GM19238 (cell line): Measurements from ENCODE around the gene CSTF3.
A peak's percentile ranks its signal among the peaks of the same experiment; 100 is the strongest.
"Not testable (repeated sequence)": the region's sequence is repeated elsewhere in the genome, so short reads cannot be mapped to it uniquely, and the experiment has no call there.

Experiments used
- DNase-seq: peaks from one replicate; pipeline ENCODE4 v3.0.0; 2011; ENCODE audit warnings: low spot score; ENCODE audit not compliant: insufficient read length

The CSTF3 gene

GRCh38 chr11:33089776-33090175 lies 71.5 kb downstream of the CSTF3 start:
- DNase-seq, result no peak

GRCh38 chr11:33086017-33086416 lies 75.3 kb downstream of the CSTF3 start:
- DNase-seq, result no peak

- DNase-seq, result no peak
These were observed 77.4 kb downstream of the CSTF3 start for GRCh38 chr11:33083918-33084317.

GRCh38 chr11:33072465-33072864 lies 88.8 kb downstream of the CSTF3 start:
- no peak for DNase-seq

- no peak for DNase-seq
These were observed 92.5 kb downstream of the CSTF3 start for GRCh38 chr11:33068611-33069340.

GRCh38 chr11:33067294-33067693 lies 94.0 kb downstream of the CSTF3 start:
- DNase-seq, result no peak

GRCh38 chr11:33065445-33066178 lies 95.7 kb downstream of the CSTF3 start:
- peak; percentile 31 for DNase-seq

- DNase-seq, result no peak
These were observed 96.4 kb downstream of the CSTF3 start for GRCh38 chr11:33064866-33065265.

GRCh38 chr11:33064033-33064825 lies 97.1 kb downstream of the CSTF3 start:
- no peak for DNase-seq

- DNase-seq, result no peak
These were observed 97.9 kb downstream of the CSTF3 start for GRCh38 chr11:33063326-33063881.

GRCh38 chr11:33062137-33062536 lies 99.1 kb downstream of the CSTF3 start:
- no peak for DNase-seq

GRCh38 chr11:33060271-33060670 lies 101.0 kb downstream of the CSTF3 start:
- DNase-seq, result no peak

- no peak for DNase-seq
These were observed 101.8 kb downstream of the CSTF3 start for GRCh38 chr11:33059331-33060007.

GRCh38 chr11:33057284-33057683 lies 104.0 kb downstream of the CSTF3 start:
- no peak for DNase-seq

- DNase-seq, result no peak
These were observed 105.9 kb downstream of the CSTF3 start for GRCh38 chr11:33055375-33055774.

- DNase-seq, result no peak
These were observed 109.0 kb downstream of the CSTF3 start for GRCh38 chr11:33052231-33052630.

GRCh38 chr11:33049565-33050408 lies 111.5 kb downstream of the CSTF3 start:
- DNase-seq, result not testable (repeated sequence)

- DNase-seq, result not testable (repeated sequence)
These were observed 112.6 kb downstream of the CSTF3 start for GRCh38 chr11:33048701-33049100.

- no peak for DNase-seq
These were observed 115.6 kb downstream of the CSTF3 start for GRCh38 chr11:33045551-33046255.
